Fibroblast of lung (primary cell): ENCODE results near the gene KMT2C. TPM values are rescaled to one million over a fixed set of nuclear protein-coding genes. Genes with fewer than 3 reads are reported as not detected.
A peak's percentile ranks its signal among the peaks of the same experiment; 100 is the strongest.

Source experiments
- DNase-seq, 2 donors: peaks; one replicate each; pipeline versions ENCODE4 v3.0.0 to v3.0.0-alpha.2; 2010; ENCODE audit warnings: low read depth in 2 of 2
- H2AFZ ChIP-seq: 2 replicates; pipeline ENCODE4 v1.5.1; 2012; ENCODE audit warnings: low read length, control low read depth, inconsistent platforms
- H3K27ac ChIP-seq: 2 replicates; pipeline ENCODE4 v1.5.1; 2011; ENCODE audit warnings: low read length, control low read depth; ENCODE audit not compliant: insufficient read depth
- H3K27me3 ChIP-seq: 2 replicates; pipeline ENCODE4 v1.5.1; 2011; ENCODE audit warnings: mild to moderate bottlenecking, low read length; ENCODE audit not compliant: control insufficient read depth, insufficient read depth
- H3K36me3 ChIP-seq: 2 replicates; pipeline ENCODE4 v1.5.1; 2011; ENCODE audit warnings: low read length; ENCODE audit not compliant: control insufficient read depth, insufficient read depth
- H3K4me1 ChIP-seq: 2 replicates; pipeline ENCODE4 v1.5.1; 2011; ENCODE audit warnings: low read length; ENCODE audit not compliant: control insufficient read depth, insufficient read depth; ENCODE audit errors: extremely low read depth
- H3K4me2 ChIP-seq: 2 replicates; pipeline ENCODE4 v1.5.1; 2011; ENCODE audit warnings: low read length, control low read depth; ENCODE audit not compliant: insufficient read depth; ENCODE audit errors: extremely low read depth
- H3K4me3 ChIP-seq, 4 experiments: fragments of 200-600 bp in 1 of 4; sonication (generic) in 1 of 4; replicated peaks in 1 of 4; 2 replicates each; pipeline ENCODE4 v1.5.1; 2011 to 2016; ENCODE audit warnings: low read length in 4 of 4, low read depth in 3 of 4, mild to moderate bottlenecking in 3 of 4, control low read depth in 2 of 4, inconsistent platforms in 1 of 4, mixed read lengths in 1 of 4; ENCODE audit not compliant: insufficient read depth in 1 of 4; ENCODE audit errors: control extremely low read depth in 1 of 4
- H3K79me2 ChIP-seq: 2 replicates; pipeline ENCODE4 v1.5.1; 2012; ENCODE audit warnings: mild to moderate bottlenecking, low read length, inconsistent platforms; ENCODE audit not compliant: control insufficient read depth, insufficient read depth
- H3K9ac ChIP-seq: 2 replicates; pipeline ENCODE4 v1.5.1; 2011; ENCODE audit warnings: mild to moderate bottlenecking, low read length, control low read depth; ENCODE audit not compliant: insufficient read depth
- H3K9me3 ChIP-seq: 2 replicates; pipeline ENCODE4 v1.5.1; 2012; ENCODE audit warnings: low read depth, low read length; ENCODE audit not compliant: control insufficient read depth, insufficient read depth
- H4K20me1 ChIP-seq: 2 replicates; pipeline ENCODE4 v1.5.1; 2011; ENCODE audit warnings: low read length; ENCODE audit not compliant: control insufficient read depth, insufficient read depth; ENCODE audit errors: extremely low read depth
- EZH2 ChIP-seq: IDR thresholded peaks from 2 replicates; pipeline ENCODE4 v1.5.1; 2012; ENCODE audit warnings: low read length, control low read depth, mild to moderate bottlenecking; ENCODE audit errors: missing control alignments
- polyA plus RNA-seq, 2 donors: library from polyadenylated mRNA; depleted of rRNA in 1 of 2; stranded (reverse) in 1 of 2; unstranded in 1 of 2; fragments of >200 nt; gene quantifications; 2 replicates each; pipeline ENCODE4 v1.2.1, GENCODE V29; 2011 to 2012; ENCODE audit warnings: missing spikeins in 1 of 2
- total RNA-seq: library from RNA; depleted of rRNA; stranded (reverse); fragments of >200 nt; gene quantifications from 2 replicates; pipeline ENCODE4 v1.2.1, GENCODE V29; 2014
- TF ChIP-seq, protein P1 (sequence below), 2 donors: IDR thresholded peaks in 1 of 2; conservative IDR thresholded peaks in 1 of 2; 1 replicate in 1 of 2; 2 replicates in 1 of 2; pipeline ENCODE4 v1.5.1; 2011 to 2012; ENCODE audit warnings: low read length in 2 of 2, control low read depth in 1 of 2, inconsistent platforms in 1 of 2, low read depth in 1 of 2, mild to moderate bottlenecking in 1 of 2

KMT2C gene
- total and polyA plus RNA-seq, 2 donors (not counting 1 experiment from before 2014, with no cell fraction given): 11.1 to 32.4 TPM

- Histone ChIP-seq H4K20me1 (no peaks in the 10 kb centered on the region), H3K79me2 (peaks cover 30% of the 10 kb centered on the region)
Observed at GRCh38 chr7:152338561-152338960, 97.2 kb downstream of the KMT2C start.

GRCh38 chr7:152336754-152337368 is 98.9 kb downstream of the KMT2C start:
- Histone ChIP-seq H3K4me2 (no peak overlapping the region), H3K9ac (no peak overlapping the region), H3K27ac (no peak overlapping the region), H4K20me1 (no peaks in the 10 kb centered on the region), H2AFZ (no peak overlapping the region), H3K79me2 (peaks cover 35% of the 10 kb centered on the region), H3K9me3 (no peaks in the 10 kb centered on the region), H3K36me3 (no peaks in the 10 kb centered on the region), H3K27me3 (no peaks in the 10 kb centered on the region), H3K4me3 (no peak overlapping the region), H3K4me1 (no peaks in the 10 kb centered on the region)
- DNase-seq: peak; percentile 45 to 61
- TF ChIP-seq EZH2: no peak
- TF ChIP-seq, protein P1, sequence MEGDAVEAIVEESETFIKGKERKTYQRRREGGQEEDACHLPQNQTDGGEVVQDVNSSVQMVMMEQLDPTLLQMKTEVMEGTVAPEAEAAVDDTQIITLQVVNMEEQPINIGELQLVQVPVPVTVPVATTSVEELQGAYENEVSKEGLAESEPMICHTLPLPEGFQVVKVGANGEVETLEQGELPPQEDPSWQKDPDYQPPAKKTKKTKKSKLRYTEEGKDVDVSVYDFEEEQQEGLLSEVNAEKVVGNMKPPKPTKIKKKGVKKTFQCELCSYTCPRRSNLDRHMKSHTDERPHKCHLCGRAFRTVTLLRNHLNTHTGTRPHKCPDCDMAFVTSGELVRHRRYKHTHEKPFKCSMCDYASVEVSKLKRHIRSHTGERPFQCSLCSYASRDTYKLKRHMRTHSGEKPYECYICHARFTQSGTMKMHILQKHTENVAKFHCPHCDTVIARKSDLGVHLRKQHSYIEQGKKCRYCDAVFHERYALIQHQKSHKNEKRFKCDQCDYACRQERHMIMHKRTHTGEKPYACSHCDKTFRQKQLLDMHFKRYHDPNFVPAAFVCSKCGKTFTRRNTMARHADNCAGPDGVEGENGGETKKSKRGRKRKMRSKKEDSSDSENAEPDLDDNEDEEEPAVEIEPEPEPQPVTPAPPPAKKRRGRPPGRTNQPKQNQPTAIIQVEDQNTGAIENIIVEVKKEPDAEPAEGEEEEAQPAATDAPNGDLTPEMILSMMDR (conservative IDR thresholded peaks at IDR 0.05 in 1 of 2, IDR thresholded peaks at IDR 0.05 in 1 of 2; ENCODE audit: low read depth in 1 of 2, low read length in 2 of 2): peak; percentile 42 to 58

More at GRCh38 chr7:152338561-152338960, 97.2 kb downstream of the KMT2C start:
- Histone ChIP-seq H3K27me3 (no peaks in the 10 kb centered on the region), H2AFZ (no peak overlapping the region), H3K4me1 (no peaks in the 10 kb centered on the region), H3K27ac (no peak overlapping the region), H3K9me3 (no peaks in the 10 kb centered on the region), H3K9ac (no peak overlapping the region), H3K4me2 (no peak overlapping the region), H3K36me3 (no peaks in the 10 kb centered on the region), H3K4me3 (no peak overlapping the region)
- DNase-seq: peak in 1 of 2 donors; percentile 55
- no peak for TF ChIP-seq EZH2
- TF ChIP-seq, protein P1 (conservative IDR thresholded peaks at IDR 0.05 in 1 of 2, IDR thresholded peaks at IDR 0.05 in 1 of 2; ENCODE audit: low read depth in 1 of 2, low read length in 2 of 2): no peak

DNA sequence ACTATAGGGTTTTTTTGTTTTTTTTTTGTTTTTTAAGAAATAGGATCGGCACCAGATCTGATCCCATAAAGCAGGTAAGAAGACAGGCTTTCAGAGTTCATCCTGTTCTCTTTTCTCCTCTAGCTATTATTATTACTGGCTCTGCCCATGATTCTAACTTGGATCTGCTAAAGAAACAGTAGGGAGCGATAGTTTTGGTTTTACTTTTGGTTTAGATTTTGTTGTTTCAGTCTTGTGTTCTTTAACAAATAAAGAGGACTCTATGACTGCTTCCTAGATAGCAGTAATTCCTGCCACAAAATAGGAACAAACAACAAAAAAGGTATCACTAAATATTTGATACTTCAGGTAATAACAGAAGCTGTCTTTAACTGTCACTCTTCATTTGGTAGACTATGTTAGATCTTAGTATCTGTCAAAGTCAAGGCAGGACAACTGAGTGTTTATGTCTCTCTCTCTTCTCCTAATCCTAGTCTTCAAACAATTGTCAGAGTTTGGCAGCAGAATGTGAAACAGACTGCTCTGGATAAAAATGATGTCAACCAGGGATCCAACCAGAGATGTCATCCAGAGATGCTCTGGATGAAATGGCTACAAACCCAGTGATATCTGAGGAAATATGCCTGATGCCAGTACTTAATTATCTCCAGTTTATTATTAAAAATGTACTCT is 99.8 kb downstream of the KMT2C start:
- no peaks in the 10 kb centered on the region for H4K20me1 ChIP-seq
- no peaks in the 10 kb centered on the region for H3K27me3 ChIP-seq
- peak overlapping the region in 3 of 4 experiments; percentile 6 to 40 (median 22) for H3K4me3 ChIP-seq
- H3K79me2 ChIP-seq: peaks cover 39% of the 10 kb centered on the region
- H2AFZ ChIP-seq: no peak overlapping the region
- H3K36me3 ChIP-seq: no peaks in the 10 kb centered on the region
- H3K9ac ChIP-seq: no peak overlapping the region
- TF ChIP-seq, protein P1 (conservative IDR thresholded peaks at IDR 0.05 in 1 of 2, IDR thresholded peaks at IDR 0.05 in 1 of 2; ENCODE audit: low read depth in 1 of 2, low read length in 2 of 2): no peak
- no peak for TF ChIP-seq EZH2
- H3K27ac ChIP-seq: no peak overlapping the region
- peak overlapping the region; percentile 55 for H3K4me2 ChIP-seq
- H3K4me1 ChIP-seq: no peaks in the 10 kb centered on the region
- no peak for DNase-seq
- no peaks in the 10 kb centered on the region for H3K9me3 ChIP-seq
